Measurements from ENCODE around the gene NSRP1.

DNA sequence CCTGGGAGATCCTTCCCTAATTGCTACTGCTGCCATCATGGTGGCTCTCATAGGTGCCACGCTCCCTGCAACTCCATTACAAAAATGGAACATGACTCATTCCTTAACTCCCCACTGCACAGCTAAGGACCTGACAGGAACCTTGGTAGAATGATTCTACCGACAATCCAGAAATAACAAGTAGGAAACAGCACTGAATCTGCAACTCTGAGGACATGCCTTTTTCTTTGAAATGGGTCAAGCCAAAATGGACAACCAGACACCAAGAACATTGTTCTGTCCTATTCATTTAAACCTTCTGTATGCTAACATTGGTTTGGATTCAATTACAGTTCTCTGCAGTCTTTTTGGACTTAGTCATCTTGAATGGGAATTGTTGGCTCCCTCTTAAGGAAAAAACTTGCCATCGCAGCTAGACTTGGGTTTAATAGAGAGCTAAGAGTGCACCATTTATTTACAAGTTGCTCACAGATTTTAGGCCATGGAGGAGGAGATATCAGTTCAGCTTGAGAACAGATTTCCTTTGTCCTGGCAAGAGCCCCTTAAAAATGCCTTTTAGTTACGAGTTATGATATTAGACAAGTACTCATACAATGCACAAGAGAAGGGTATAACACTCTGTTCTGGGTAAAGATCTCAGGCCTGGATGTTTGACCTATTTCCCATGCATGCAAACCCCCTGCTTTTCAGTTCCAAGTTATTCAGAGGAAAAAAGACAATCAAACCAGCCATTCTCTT, 20.9 kb upstream of the NSRP1 start:
- TF ChIP-seq, protein P1, sequence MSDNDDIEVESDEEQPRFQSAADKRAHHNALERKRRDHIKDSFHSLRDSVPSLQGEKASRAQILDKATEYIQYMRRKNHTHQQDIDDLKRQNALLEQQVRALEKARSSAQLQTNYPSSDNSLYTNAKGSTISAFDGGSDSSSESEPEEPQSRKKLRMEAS (IDR thresholded peaks at IDR 0.05): no peak
- TF ChIP-seq EP300 (IDR thresholded peaks at IDR 0.05; ENCODE audit: borderline replicate concordance) (no peak), TAF1 (IDR thresholded peaks at IDR 0.05; ENCODE audit: low read depth) (no peak), TCF12 (IDR thresholded peaks at IDR 0.05; ENCODE audit: low read depth) (no peak), TEAD4 (IDR thresholded peaks at IDR 0.05) (no peak), YY1 (IDR thresholded peaks at IDR 0.05; ENCODE audit: low read depth) (no peak)

Data from Ishikawa (cell line).